OCI-LY7 (cell line): ENCODE results near the gene DOCK9. TPM values are rescaled to one million over a fixed set of nuclear protein-coding genes. Genes with fewer than 3 reads are reported as not detected.

ENCODE experiments used
- BruUV-seq: library from RNA; stranded (reverse); fragments of 400-500 nt; replicated peaks from 2 replicates; lab custom pipeline; 2021; lab: Mats Ljungman, UMichigan
- CTCF ChIA-PET: fragments of 300-600 bp; sonication (Branson Sonifier 250); formaldehyde crosslinking; loops from one replicate; lab custom pipeline; 2022; ENCODE audit warnings: antibody characterized with exemption; ENCODE audit not compliant: unreplicated experiment; lab: Charles Lee
- POLR2A ChIA-PET: fragments of 300-600 bp; sonication (Branson Sonifier 250); formaldehyde crosslinking; loops from one replicate; lab custom pipeline; 2022; ENCODE audit warnings: antibody characterized with exemption; lab: Charles Lee
- DNase-seq: peaks from one replicate; pipeline ENCODE4 v3.0.0-alpha.2; 2015; ENCODE audit warnings: low spot score
- H2AFZ ChIP-seq: fragments of 200-600 bp; sonication (generic), shearing (Covaris generic); 2 replicates; pipeline ENCODE4 v1.6.1; 2014; ENCODE audit warnings: mild to moderate bottlenecking, antibody characterized with exemption, low read length, moderate library complexity
- H3K27ac ChIP-seq: fragments of 200-600 bp; sonication (generic); 2 replicates; pipeline ENCODE4 v1.5.1; 2014; ENCODE audit warnings: mixed run types, low read depth, mild to moderate bottlenecking, moderate library complexity, low read length, inconsistent platforms; ENCODE audit not compliant: poor library complexity, severe bottlenecking
- H3K36me3 ChIP-seq: fragments of 200-600 bp; sonication (generic); 2 replicates; pipeline ENCODE4 v1.6.1; 2014; ENCODE audit warnings: mild to moderate bottlenecking, antibody characterized with exemption, low read length, moderate library complexity, mixed read lengths; ENCODE audit not compliant: insufficient read depth
- H3K4me1 ChIP-seq: fragments of 200-600 bp; sonication (generic); 2 replicates; pipeline ENCODE4 v1.5.1; 2014; ENCODE audit warnings: mild to moderate bottlenecking, low read length; ENCODE audit not compliant: insufficient read depth, poor library complexity, severe bottlenecking
- H3K4me2 ChIP-seq: fragments of 200-600 bp; sonication (generic); 2 replicates; pipeline ENCODE4 v1.6.1; 2014; ENCODE audit warnings: mild to moderate bottlenecking, low read length
- H3K4me3 ChIP-seq: fragments of 200-600 bp; sonication (generic); 2 replicates; pipeline ENCODE4 v1.5.1; 2014; ENCODE audit warnings: mild to moderate bottlenecking, low read depth, low read length; ENCODE audit not compliant: poor library complexity, severe bottlenecking
- H3K79me2 ChIP-seq: fragments of 200-600 bp; sonication (generic); 2 replicates; pipeline ENCODE4 v1.6.1; 2016; ENCODE audit warnings: low read depth, mild to moderate bottlenecking, low read length, moderate library complexity, mixed read lengths; ENCODE audit not compliant: insufficient read depth
- H3K9me2 ChIP-seq: fragments of 200-600 bp; sonication (generic); 2 replicates; pipeline ENCODE4 v1.6.1; 2016; ENCODE audit warnings: mild to moderate bottlenecking, low read length, mixed read lengths; ENCODE audit not compliant: insufficient read depth
- H3K9me3 ChIP-seq: fragments of 200-600 bp; sonication (generic); 2 replicates; pipeline ENCODE4 v1.6.1; 2014; ENCODE audit warnings: mild to moderate bottlenecking, mixed run types, low read length, mixed read lengths
- H4K20me1 ChIP-seq: fragments of 200-600 bp; sonication (generic); 2 replicates; pipeline ENCODE4 v1.6.1; 2014; ENCODE audit warnings: mild to moderate bottlenecking, antibody characterized with exemption, low read length, moderate library complexity, mixed read lengths; ENCODE audit not compliant: insufficient read depth
- CTCF ChIP-seq: fragments of 200-600 bp; sonication (generic); conservative IDR thresholded peaks from 2 replicates; pipeline ENCODE4 v1.5.1; 2014; ENCODE audit warnings: mild to moderate bottlenecking, antibody characterized with exemption, low read length, moderate library complexity, mixed read lengths
- EZH2phosphoT487 ChIP-seq: fragments of 200-600 bp; sonication (generic); IDR thresholded peaks from 2 replicates; pipeline ENCODE4 v1.6.1; 2018; ENCODE audit warnings: low read depth, borderline replicate concordance, mild to moderate bottlenecking, mixed run types, antibody characterized with exemption, low read length, moderate library complexity, mixed read lengths
- intact Hi-C: fragments of 100-400 bp; cut with micrococcal nuclease; formaldehyde crosslinking; loops from one replicate; pipeline ENCODE4 v1.10.0; 2022; ENCODE audit not compliant: unreplicated experiment
- total RNA-seq, 2 experiments: library from RNA; depleted of rRNA in 1 of 2; stranded (reverse); fragments of >200 nt in 1 of 2; shearing (Covaris generic) in 1 of 2; gene quantifications; 2 replicates each; pipeline ENCODE4 v1.2.3, GENCODE V29; 2014 to 2022

The DOCK9 gene
- total RNA-seq, 2 experiments from 2014 or later = 24.0 to 28.0 TPM

- Histone ChIP-seq H3K4me1 (no peaks in the 10 kb centered on the region), H3K4me2 (no peak overlapping the region), H3K79me2 (no peaks in the 10 kb centered on the region), H3K9me3 (no peaks in the 10 kb centered on the region), H3K36me3 (no peaks in the 10 kb centered on the region; the same call in 1 of the 2 replicates), H3K9me2 (no peaks in the 10 kb centered on the region), H2AFZ (no peak overlapping the region), H4K20me1 (no peaks in the 10 kb centered on the region), H3K4me3 (no peak overlapping the region), H3K27ac (no peak overlapping the region)
- no peak for DNase-seq
- ChIA-PET CTCF (no interaction called here), POLR2A (interaction anchor here (0.6 kb wide), 1 partner anchor 254 kb away, joined by 3 read pairs; no protein-coding TSS in a partner anchor)
- intact Hi-C loops = no loop called here
- no peak for TF ChIP-seq CTCF
- TF ChIP-seq EZH2phosphoT487 = no peak
- BruUV-seq = no TSS peak
Observed at GRCh38 chr13:98792785-98793495, 184.9 kb downstream of the DOCK9 start.

DNA sequence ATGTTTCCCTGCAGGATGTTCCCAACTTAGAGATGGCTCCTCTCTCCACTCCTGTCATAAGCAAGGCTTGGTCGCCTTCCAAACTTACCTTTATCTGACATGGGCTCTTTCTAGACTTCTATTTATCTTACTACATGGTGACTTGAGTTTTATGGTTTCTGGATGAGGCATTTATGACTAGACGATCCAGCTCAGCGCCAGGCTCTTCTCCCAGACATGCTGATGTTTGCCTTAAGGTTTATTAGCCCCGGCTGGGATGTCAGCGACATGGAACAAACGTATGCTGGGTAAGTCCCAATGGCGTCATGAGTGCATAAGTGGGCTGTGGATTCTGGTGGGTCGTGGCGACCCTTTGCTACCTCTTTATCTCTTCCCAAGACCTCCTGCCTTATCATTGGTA lies 185.5 kb downstream of the DOCK9 start:
- BruUV-seq = no TSS peak
- Histone ChIP-seq H4K20me1 (no peaks in the 10 kb centered on the region), H2AFZ (no peak overlapping the region), H3K79me2 (no peaks in the 10 kb centered on the region), H3K27ac (no peak overlapping the region), H3K4me2 (no peak overlapping the region), H3K4me3 (no peak overlapping the region), H3K9me2 (no peaks in the 10 kb centered on the region), H3K9me3 (no peaks in the 10 kb centered on the region), H3K4me1 (no peaks in the 10 kb centered on the region), H3K36me3 (no peaks in the 10 kb centered on the region; the same call in 1 of the 2 replicates)
- CTCF ChIA-PET = no interaction called here
- POLR2A ChIA-PET = no interaction called here
- no peak for DNase-seq
- intact Hi-C loops = no loop called here
- no peak for TF ChIP-seq EZH2phosphoT487
- TF ChIP-seq CTCF = no peak

DNA sequence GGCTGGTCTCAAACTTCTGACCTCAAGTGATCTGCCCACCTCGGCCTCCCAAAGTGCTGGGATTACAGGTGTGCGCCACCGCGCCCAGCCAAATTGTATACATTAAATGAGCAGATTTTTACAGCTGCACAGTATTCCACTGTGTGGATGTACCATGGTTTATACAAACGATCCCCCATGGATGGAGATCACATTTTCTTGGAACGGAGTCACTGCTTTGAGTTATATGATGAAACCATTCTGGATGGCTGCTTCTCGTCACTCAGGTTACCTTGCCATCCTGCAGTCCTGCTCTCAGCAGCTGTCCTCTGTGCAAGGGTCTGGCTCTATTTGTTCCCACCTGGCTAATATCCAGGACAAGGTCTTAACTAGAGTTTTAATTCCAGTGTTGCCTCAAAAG lies 186.3 kb downstream of the DOCK9 start:
- no TSS peak for BruUV-seq
- intact Hi-C loops = no loop called here

More for the DNA sequence above, 186.3 kb downstream of the DOCK9 start:
- TF ChIP-seq EZH2phosphoT487 (no peak), CTCF (no peak)
- Histone ChIP-seq H3K9me2 (no peaks in the 10 kb centered on the region), H2AFZ (no peak overlapping the region), H3K4me1 (no peaks in the 10 kb centered on the region), H3K9me3 (no peaks in the 10 kb centered on the region), H3K4me2 (no peak overlapping the region), H3K27ac (no peak overlapping the region), H3K36me3 (no peaks in the 10 kb centered on the region; the same call in 1 of the 2 replicates), H3K79me2 (no peaks in the 10 kb centered on the region), H4K20me1 (no peaks in the 10 kb centered on the region), H3K4me3 (no peak overlapping the region)
- POLR2A ChIA-PET = no interaction called here
- CTCF ChIA-PET = no interaction called here
- DNase-seq = no peak
